ENCODE measurements around the gene CLEC9A. TPM values are rescaled to one million over a fixed set of nuclear protein-coding genes. Genes with fewer than 3 reads are reported as not detected.

CLEC9A gene
- total RNA-seq, 1 donor from 2014 or later: not detected

DNA sequence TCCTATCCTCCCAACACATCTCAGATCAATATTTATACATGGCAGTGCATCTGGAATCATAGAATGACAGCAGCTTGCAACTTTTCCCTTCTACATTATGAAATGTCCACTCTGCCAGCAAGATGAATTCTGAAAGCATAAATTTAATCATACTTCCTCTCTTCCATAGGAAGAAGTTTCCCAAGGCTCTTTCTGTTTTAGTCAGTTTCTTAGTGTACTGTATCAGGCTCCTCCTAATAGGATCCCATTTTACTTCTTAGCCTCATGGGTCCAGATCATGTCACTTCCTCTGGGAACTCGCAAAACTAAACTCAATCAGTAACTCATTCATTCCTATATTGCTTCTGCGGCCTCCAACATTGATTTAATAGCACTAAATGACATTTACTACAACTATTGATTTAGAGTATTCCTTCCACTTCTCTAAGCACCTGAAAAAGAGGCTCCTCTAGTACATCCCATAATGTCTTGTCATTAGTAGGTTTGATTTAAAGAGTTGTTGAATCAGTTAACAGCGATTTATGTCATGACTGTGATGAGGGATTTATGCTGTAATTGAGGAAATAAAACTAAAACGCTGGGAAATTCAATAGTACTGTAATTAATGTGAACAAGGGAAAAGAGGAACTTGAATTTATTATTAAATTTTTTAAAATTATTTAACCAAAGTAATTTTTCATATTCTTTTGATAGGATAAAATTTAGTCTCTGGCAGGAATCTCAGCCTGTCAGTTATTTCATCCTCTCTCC, 64.3 kb downstream of the CLEC9A start:
- H3K27ac Mint-ChIP-seq (ENCODE audit: unreplicated experiment): no peak overlapping the region

DNA sequence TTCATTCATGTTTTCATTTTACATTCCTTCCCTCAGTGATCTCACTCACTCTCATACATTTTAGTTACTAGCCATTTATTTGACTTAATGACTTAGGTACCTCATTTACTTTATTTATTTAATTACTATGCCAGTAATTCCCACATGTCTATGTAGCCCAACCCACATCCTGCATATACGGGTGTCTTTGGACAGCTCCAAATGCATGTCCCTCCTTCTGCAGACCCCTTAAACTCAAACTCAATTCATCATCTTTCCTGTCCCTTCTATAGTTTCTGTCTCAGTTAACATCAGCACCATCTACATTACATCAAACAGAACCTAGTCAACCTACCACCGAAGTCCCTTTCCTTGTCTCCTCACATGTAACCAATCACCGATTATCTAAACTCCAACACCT, 65.5 kb downstream of the CLEC9A start:
- no peak overlapping the region for H3K9ac ChIP-seq (ENCODE audit: low read length)
- FAIRE-seq (no peak), DNase-seq (ENCODE audit: low read depth) (no peak)
- no peak overlapping the region for H3K27ac ChIP-seq (ENCODE audit: low read depth, low read length)
- H3K9me3 ChIP-seq (ENCODE audit: insufficient read depth, low read depth, low read length): no peaks in the 10 kb centered on the region
- H2AFZ ChIP-seq (ENCODE audit: low read depth, low read length): no peak overlapping the region
- H3K4me3 Mint-ChIP-seq (ENCODE audit: unreplicated experiment): no peak overlapping the region
- TF ChIP-seq, protein P1, sequence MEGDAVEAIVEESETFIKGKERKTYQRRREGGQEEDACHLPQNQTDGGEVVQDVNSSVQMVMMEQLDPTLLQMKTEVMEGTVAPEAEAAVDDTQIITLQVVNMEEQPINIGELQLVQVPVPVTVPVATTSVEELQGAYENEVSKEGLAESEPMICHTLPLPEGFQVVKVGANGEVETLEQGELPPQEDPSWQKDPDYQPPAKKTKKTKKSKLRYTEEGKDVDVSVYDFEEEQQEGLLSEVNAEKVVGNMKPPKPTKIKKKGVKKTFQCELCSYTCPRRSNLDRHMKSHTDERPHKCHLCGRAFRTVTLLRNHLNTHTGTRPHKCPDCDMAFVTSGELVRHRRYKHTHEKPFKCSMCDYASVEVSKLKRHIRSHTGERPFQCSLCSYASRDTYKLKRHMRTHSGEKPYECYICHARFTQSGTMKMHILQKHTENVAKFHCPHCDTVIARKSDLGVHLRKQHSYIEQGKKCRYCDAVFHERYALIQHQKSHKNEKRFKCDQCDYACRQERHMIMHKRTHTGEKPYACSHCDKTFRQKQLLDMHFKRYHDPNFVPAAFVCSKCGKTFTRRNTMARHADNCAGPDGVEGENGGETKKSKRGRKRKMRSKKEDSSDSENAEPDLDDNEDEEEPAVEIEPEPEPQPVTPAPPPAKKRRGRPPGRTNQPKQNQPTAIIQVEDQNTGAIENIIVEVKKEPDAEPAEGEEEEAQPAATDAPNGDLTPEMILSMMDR (IDR thresholded peaks at IDR 0.05; ENCODE audit: insufficient read depth, low read depth, low read length): no peak
- TF ChIP-seq EZH2 (IDR thresholded peaks at IDR 0.05; ENCODE audit: insufficient read depth, low read length): no peak
- H3K27ac Mint-ChIP-seq (ENCODE audit: unreplicated experiment): no peak overlapping the region
- no peak overlapping the region for H3K4me2 ChIP-seq (ENCODE audit: low read length)
- H3K27me3 Mint-ChIP-seq (ENCODE audit: low read depth, unreplicated experiment): no peaks in the 10 kb centered on the region
- H3K9me3 Mint-ChIP-seq (ENCODE audit: unreplicated experiment): no peaks in the 10 kb centered on the region
- H3K4me3 ChIP-seq (ENCODE audit: insufficient read depth, low read depth, low read length): no peak overlapping the region
- H3K79me2 ChIP-seq (ENCODE audit: insufficient read depth, low read length): no peaks in the 10 kb centered on the region
- H3K4me1 ChIP-seq (ENCODE audit: insufficient read depth, low read length): no peaks in the 10 kb centered on the region
- H3K36me3 ChIP-seq (ENCODE audit: insufficient read depth, low read length): no peaks in the 10 kb centered on the region
- no peaks in the 10 kb centered on the region for H4K20me1 ChIP-seq (ENCODE audit: insufficient read depth, low read length)
- H3K4me1 Mint-ChIP-seq (ENCODE audit: low read depth, unreplicated experiment): no peaks in the 10 kb centered on the region
- no peaks in the 10 kb centered on the region for H3K36me3 Mint-ChIP-seq (ENCODE audit: low read depth, unreplicated experiment)
- no peaks in the 10 kb centered on the region for H3K27me3 ChIP-seq (ENCODE audit: insufficient read depth, low read length)

More for the DNA sequence above, 64.3 kb downstream of the CLEC9A start:
- Histone ChIP-seq H3K36me3 (ENCODE audit: insufficient read depth, low read length) (no peaks in the 10 kb centered on the region), H3K27ac (ENCODE audit: low read depth, low read length) (no peak overlapping the region), H3K9me3 (ENCODE audit: insufficient read depth, low read depth, low read length) (no peaks in the 10 kb centered on the region), H3K4me1 (ENCODE audit: insufficient read depth, low read length) (no peaks in the 10 kb centered on the region), H3K4me2 (ENCODE audit: low read length) (no peak overlapping the region), H4K20me1 (ENCODE audit: insufficient read depth, low read length) (no peaks in the 10 kb centered on the region), H3K79me2 (ENCODE audit: insufficient read depth, low read length) (no peaks in the 10 kb centered on the region), H3K9ac (ENCODE audit: low read length) (no peak overlapping the region), H2AFZ (ENCODE audit: low read depth, low read length) (no peak overlapping the region), H3K27me3 (ENCODE audit: insufficient read depth, low read length) (no peaks in the 10 kb centered on the region), H3K4me3 (ENCODE audit: insufficient read depth, low read depth, low read length) (no peak overlapping the region)
- DNase-seq (ENCODE audit: low read depth) (no peak), FAIRE-seq (no peak)
- Mint-ChIP-seq H3K36me3 (ENCODE audit: low read depth, unreplicated experiment) (no peaks in the 10 kb centered on the region), H3K4me3 (ENCODE audit: unreplicated experiment) (no peak overlapping the region), H3K27me3 (ENCODE audit: low read depth, unreplicated experiment) (no peaks in the 10 kb centered on the region), H3K4me1 (ENCODE audit: low read depth, unreplicated experiment) (no peaks in the 10 kb centered on the region), H3K9me3 (ENCODE audit: unreplicated experiment) (no peaks in the 10 kb centered on the region)
- TF ChIP-seq EZH2 (IDR thresholded peaks at IDR 0.05; ENCODE audit: insufficient read depth, low read length): no peak
- TF ChIP-seq, protein P1 (IDR thresholded peaks at IDR 0.05; ENCODE audit: insufficient read depth, low read depth, low read length): no peak

DNA sequence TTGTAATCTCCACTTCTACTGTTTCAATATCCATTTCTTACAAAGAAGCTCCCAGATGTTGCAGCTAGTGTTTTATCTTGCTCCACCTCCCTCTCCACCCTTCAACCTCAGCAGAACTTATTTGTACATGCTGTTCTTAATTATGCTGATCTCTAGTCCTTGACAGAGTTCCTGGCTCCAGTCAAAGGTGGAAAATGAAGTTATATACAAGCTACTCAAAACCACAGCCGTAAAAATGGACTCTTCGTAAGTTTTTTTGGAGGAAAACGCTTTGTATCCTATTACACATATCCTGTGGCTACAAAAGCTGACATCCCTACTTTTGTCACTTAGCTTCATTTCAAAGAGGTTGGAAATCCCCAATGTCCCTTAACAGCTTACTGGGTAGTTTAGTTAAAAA, 67.0 kb downstream of the CLEC9A start:
- H3K27me3 Mint-ChIP-seq (ENCODE audit: low read depth, unreplicated experiment): no peaks in the 10 kb centered on the region
- H3K4me1 Mint-ChIP-seq (ENCODE audit: low read depth, unreplicated experiment): no peaks in the 10 kb centered on the region
- H3K27ac Mint-ChIP-seq (ENCODE audit: unreplicated experiment): no peak overlapping the region
- H3K36me3 Mint-ChIP-seq (ENCODE audit: low read depth, unreplicated experiment): no peaks in the 10 kb centered on the region
- no peak for FAIRE-seq
- no peaks in the 10 kb centered on the region for H3K4me1 ChIP-seq (ENCODE audit: insufficient read depth, low read length)
- no peaks in the 10 kb centered on the region for H3K79me2 ChIP-seq (ENCODE audit: insufficient read depth, low read length)
- no peaks in the 10 kb centered on the region for H3K27me3 ChIP-seq (ENCODE audit: insufficient read depth, low read length)
- no peak overlapping the region for H3K27ac ChIP-seq (ENCODE audit: low read depth, low read length)
- H3K4me3 Mint-ChIP-seq (ENCODE audit: unreplicated experiment): no peak overlapping the region
- no peaks in the 10 kb centered on the region for H3K9me3 Mint-ChIP-seq (ENCODE audit: unreplicated experiment)
- H3K9ac ChIP-seq (ENCODE audit: low read length): no peak overlapping the region
- H2AFZ ChIP-seq (ENCODE audit: low read depth, low read length): no peak overlapping the region
- H4K20me1 ChIP-seq (ENCODE audit: insufficient read depth, low read length): no peaks in the 10 kb centered on the region
- no peak for DNase-seq (ENCODE audit: low read depth)
- H3K9me3 ChIP-seq (ENCODE audit: insufficient read depth, low read depth, low read length): no peaks in the 10 kb centered on the region
- no peak overlapping the region for H3K4me3 ChIP-seq (ENCODE audit: insufficient read depth, low read depth, low read length)
- H3K36me3 ChIP-seq (ENCODE audit: insufficient read depth, low read length): no peaks in the 10 kb centered on the region
- no peak overlapping the region for H3K4me2 ChIP-seq (ENCODE audit: low read length)
- TF ChIP-seq EZH2 (IDR thresholded peaks at IDR 0.05; ENCODE audit: insufficient read depth, low read length): no peak
- TF ChIP-seq, protein P1 (IDR thresholded peaks at IDR 0.05; ENCODE audit: insufficient read depth, low read depth, low read length): no peak

Data from astrocyte (in vitro differentiated cells and primary cell).